ENCODE results near the gene MMEL1. TPM values are rescaled to one million over a fixed set of nuclear protein-coding genes. Genes with fewer than 3 reads are reported as not detected.

MMEL1 gene
- total and polyA plus RNA-seq, 2 of the 13 experiments (the other 11 are each of a cell fraction or from before 2014, with no cell fraction given), result 0.48 TPM; not detected in 1

DNA sequence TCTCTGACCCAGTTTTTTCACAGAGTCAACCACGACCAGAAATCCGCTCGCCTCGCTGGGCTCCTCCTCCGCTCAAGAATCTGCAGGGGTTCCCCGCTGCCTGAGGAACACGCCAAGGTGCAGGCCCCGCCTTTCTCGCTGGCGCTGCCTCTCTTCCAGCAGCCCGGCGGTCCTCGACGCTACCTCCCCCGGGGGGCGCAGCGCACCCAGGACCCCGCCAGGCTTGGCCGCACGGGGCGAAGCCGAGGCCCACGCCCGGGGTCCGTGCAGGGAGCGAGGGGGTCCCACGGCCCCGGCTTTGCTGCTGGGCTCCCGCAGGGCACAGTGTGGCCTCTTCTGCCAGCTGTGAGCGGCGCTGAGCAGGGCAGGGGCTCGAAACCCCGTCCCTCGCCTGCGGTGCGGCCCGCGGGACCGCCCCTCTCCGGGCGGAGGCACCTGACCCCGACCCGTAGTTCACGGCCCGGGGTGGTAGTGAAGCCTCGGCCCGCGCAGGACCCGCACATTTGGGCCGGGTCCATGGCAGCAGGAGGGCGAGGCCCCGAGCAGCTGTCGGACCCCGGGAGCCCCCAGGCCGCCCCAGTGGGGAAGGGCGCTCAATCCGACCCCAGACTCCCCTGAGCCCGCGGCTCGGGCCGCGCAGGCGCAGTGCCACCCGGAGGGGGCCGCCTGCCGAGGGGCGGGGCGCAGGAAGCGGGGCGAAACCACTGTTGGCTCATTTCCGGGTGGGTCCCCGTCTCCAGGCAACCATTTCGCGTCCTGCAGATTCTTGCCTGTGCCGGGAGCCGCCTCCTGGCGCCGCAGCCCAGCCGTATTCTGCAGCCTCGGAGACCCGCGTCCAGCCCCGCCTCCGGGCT, 10.0 kb upstream of the MMEL1 start (continued):
- TF ChIP-seq ZNF770 (CRISPR knock-in tag; IDR thresholded peaks at IDR 0.05), result 0 out of 2 replicates have a peak, but pooled peaks have one; percentile 62
- peak; percentile 76 for TF ChIP-seq REPIN1 (CRISPR knock-in tag; IDR thresholded peaks at IDR 0.05; ENCODE audit: borderline replicate concordance, low read depth)
- TF ChIP-seq, protein P1, sequence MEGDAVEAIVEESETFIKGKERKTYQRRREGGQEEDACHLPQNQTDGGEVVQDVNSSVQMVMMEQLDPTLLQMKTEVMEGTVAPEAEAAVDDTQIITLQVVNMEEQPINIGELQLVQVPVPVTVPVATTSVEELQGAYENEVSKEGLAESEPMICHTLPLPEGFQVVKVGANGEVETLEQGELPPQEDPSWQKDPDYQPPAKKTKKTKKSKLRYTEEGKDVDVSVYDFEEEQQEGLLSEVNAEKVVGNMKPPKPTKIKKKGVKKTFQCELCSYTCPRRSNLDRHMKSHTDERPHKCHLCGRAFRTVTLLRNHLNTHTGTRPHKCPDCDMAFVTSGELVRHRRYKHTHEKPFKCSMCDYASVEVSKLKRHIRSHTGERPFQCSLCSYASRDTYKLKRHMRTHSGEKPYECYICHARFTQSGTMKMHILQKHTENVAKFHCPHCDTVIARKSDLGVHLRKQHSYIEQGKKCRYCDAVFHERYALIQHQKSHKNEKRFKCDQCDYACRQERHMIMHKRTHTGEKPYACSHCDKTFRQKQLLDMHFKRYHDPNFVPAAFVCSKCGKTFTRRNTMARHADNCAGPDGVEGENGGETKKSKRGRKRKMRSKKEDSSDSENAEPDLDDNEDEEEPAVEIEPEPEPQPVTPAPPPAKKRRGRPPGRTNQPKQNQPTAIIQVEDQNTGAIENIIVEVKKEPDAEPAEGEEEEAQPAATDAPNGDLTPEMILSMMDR (CRISPR knock-in tag; IDR thresholded peaks at IDR 0.05), result peak; percentile 50
- TF ChIP-seq RAD51 (IDR thresholded peaks at IDR 0.05; ENCODE audit: borderline replicate concordance), result no peak
- TF ChIP-seq, protein P2, sequence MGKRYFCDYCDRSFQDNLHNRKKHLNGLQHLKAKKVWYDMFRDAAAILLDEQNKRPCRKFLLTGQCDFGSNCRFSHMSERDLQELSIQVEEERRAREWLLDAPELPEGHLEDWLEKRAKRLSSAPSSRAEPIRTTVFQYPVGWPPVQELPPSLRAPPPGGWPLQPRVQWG (CRISPR knock-in tag; IDR thresholded peaks at IDR 0.05; ENCODE audit: borderline replicate concordance, low read depth), result no peak
- TF ChIP-seq ZSCAN31 (CRISPR knock-in tag; IDR thresholded peaks at IDR 0.05; ENCODE audit: low read depth), result peak; percentile 30; the same call in 1 of the 2 replicates
- peak; percentile 78 for TF ChIP-seq ARNT2 (CRISPR knock-in tag; IDR thresholded peaks at IDR 0.05; ENCODE audit: low read depth)
- TF ChIP-seq ZNF333 (CRISPR knock-in tag; IDR thresholded peaks at IDR 0.05; ENCODE audit: borderline replicate concordance), result peak; percentile 94; the same call in 1 of the 2 replicates
- TF ChIP-seq ZNF619 (CRISPR knock-in tag; IDR thresholded peaks at IDR 0.05), result 0 out of 2 replicates have a peak, but pooled peaks have one; percentile 56
- TF ChIP-seq ZNF317 (CRISPR knock-in tag; IDR thresholded peaks at IDR 0.05), result peak; percentile 61; the same call in 1 of the 2 replicates
- 0 out of 2 replicates have a peak, but pooled peaks have one; percentile 21 for TF ChIP-seq RXRA (CRISPR knock-in tag; IDR thresholded peaks at IDR 0.05)
- TF ChIP-seq TCF12 (IDR thresholded peaks at IDR 0.05), result no peak
- TF ChIP-seq TCF12 (CRISPR knock-in tag; IDR thresholded peaks at IDR 0.05), result peak; percentile 71; the same call in 1 of the 2 replicates
- TF ChIP-seq ZNF776 (CRISPR knock-in tag; IDR thresholded peaks at IDR 0.05), result peak; percentile 79
- peak; percentile 90 for TF ChIP-seq SAP130 (CRISPR knock-in tag; IDR thresholded peaks at IDR 0.05; ENCODE audit: low read depth)
- TF ChIP-seq, protein P3, sequence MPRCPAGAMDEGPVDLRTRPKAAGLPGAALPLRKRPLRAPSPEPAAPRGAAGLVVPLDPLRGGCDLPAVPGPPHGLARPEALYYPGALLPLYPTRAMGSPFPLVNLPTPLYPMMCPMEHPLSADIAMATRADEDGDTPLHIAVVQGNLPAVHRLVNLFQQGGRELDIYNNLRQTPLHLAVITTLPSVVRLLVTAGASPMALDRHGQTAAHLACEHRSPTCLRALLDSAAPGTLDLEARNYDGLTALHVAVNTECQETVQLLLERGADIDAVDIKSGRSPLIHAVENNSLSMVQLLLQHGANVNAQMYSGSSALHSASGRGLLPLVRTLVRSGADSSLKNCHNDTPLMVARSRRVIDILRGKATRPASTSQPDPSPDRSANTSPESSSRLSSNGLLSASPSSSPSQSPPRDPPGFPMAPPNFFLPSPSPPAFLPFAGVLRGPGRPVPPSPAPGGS (CRISPR knock-in tag; IDR thresholded peaks at IDR 0.05), result peak; percentile 63; the same call in 1 of the 2 replicates
- peak; percentile 38 for TF ChIP-seq ZNF598 (CRISPR knock-in tag; IDR thresholded peaks at IDR 0.05; ENCODE audit: borderline replicate concordance)
- no peak for TF ChIP-seq CREBL2 (CRISPR knock-in tag; IDR thresholded peaks at IDR 0.05; ENCODE audit: borderline replicate concordance)
- TF ChIP-seq WIZ (CRISPR knock-in tag; IDR thresholded peaks at IDR 0.05), result peak; percentile 39; the same call in 1 of the 2 replicates
- TF ChIP-seq KLF13 (CRISPR knock-in tag; IDR thresholded peaks at IDR 0.05), result 0 out of 2 replicates have a peak, but pooled peaks have one; percentile 76
- TF ChIP-seq MBD4 (IDR thresholded peaks at IDR 0.05; ENCODE audit: borderline replicate concordance, low read length), result no peak
- TF ChIP-seq STAG1 (CRISPR knock-in tag; IDR thresholded peaks at IDR 0.05), result peak; percentile 23; the same call in 1 of the 2 replicates
- peak; percentile 79 for TF ChIP-seq ZNF501 (CRISPR knock-in tag; IDR thresholded peaks at IDR 0.05)
- TF ChIP-seq IRX3 (CRISPR knock-in tag; IDR thresholded peaks at IDR 0.05; ENCODE audit: borderline replicate concordance, low read depth), result peak; percentile 44; the same call in 1 of the 2 replicates

Data from HepG2 (cell line).